NAMALWA (cell line): Measurements from ENCODE around the gene ARHGAP26.
A peak's percentile ranks its signal among the peaks of the same experiment; 100 is the strongest.

ENCODE experiments used
- DNase-seq: peaks from one replicate; pipeline ENCODE4 v3.0.0-alpha.2; 2015; ENCODE audit warnings: low spot score

ARHGAP26 gene

DNA sequence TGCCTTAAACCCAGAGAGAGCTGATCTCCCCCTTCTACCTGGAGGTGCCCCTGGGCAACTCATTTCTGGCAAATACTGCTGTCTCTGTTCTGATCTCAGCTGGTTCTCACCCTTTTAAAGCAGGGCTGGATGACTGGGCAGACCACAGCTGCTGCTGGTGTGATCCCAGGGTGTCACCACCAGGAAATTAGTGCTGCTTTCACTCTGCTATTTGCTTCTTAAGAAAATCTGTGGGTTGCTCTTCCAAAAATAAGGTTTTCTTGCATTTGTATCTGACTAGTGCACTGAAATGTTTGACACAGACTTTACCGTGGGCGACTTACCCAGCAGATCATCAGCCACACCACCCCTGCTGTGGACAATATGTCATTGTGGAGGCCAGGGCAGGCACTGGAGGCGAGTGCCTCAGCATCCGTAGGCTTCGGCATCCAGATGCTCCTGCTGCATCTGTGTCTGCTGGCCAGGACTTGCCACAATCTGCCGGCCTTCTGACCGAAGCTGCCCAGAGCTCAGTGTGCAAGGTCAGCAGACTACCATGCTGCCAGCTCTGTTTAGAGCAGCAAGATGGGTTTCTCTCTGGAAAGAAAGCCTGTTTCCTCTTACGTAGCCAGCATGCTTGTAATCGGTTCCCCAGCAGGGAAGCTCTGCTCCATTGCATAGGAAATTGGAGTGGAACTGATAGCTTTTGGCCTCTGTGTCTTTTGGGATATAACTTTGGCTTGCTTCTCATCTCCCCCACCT lies 13.6 kb downstream of the ARHGAP26 start:
- DNase-seq = no peak

DNA sequence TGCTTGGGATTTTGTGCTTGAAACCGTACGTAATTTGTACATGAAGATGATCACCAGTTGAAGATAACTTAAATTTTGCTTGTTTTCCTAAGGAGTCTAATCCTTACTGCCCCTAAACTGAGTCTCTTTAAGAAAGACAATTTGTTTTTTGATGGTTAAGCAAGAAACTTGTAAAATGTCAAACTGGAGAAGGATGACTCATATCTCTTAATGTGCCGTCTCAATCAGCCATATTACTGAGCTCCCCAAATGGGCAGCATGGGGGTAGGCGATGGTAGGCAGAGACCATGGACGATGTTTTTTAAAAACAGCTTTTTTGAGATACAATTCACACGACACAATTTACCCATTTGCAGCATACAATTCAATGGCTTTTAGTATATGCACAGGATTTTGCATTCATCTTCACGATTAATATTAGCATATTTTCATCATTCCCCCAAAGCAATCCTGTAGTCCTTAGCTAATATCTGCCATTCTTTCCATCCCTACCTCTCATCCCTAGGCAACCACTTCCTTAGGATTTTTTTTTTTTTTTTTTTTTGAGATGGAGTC lies 14.3 kb downstream of the ARHGAP26 start:
- DNase-seq = no peak

DNA sequence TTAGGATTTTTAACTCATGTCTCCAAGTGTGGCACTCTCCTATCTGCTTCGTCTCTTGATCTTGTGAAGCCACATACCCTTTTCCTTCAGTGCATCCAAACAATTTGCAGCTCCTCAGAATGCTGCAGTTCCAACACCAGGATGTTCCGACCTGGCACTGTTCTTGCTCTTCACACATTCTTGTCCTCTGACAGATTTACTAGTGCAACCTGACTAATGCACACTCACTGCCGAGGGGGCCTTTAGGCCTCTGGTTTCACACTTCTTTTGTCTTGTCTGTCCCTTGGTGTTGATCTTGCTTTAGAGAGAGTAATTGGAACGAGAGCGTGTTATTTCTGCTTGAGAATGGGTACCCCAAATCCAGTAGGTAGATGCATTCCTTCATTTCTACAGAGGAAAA lies 15.0 kb downstream of the ARHGAP26 start:
- DNase-seq = no peak

DNA sequence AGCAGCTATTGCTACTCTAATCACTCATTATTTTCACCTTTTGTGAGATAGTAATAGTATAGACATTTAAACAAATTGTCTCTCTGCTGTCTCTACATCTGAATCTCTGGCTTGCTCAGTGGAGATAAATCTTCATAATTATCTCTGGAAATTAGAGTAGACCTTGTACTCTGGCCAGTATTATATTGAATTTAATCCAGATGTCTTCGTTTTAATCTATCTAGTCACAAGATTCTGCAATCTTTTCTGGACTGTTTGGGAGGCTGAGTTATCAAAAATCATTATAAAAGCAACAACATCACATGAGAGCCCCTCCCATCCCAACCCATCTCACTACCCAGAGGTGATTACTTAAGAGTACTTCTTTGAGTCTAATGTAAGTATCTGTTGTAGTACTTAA lies 19.0 kb downstream of the ARHGAP26 start:
- no peak for DNase-seq

DNA sequence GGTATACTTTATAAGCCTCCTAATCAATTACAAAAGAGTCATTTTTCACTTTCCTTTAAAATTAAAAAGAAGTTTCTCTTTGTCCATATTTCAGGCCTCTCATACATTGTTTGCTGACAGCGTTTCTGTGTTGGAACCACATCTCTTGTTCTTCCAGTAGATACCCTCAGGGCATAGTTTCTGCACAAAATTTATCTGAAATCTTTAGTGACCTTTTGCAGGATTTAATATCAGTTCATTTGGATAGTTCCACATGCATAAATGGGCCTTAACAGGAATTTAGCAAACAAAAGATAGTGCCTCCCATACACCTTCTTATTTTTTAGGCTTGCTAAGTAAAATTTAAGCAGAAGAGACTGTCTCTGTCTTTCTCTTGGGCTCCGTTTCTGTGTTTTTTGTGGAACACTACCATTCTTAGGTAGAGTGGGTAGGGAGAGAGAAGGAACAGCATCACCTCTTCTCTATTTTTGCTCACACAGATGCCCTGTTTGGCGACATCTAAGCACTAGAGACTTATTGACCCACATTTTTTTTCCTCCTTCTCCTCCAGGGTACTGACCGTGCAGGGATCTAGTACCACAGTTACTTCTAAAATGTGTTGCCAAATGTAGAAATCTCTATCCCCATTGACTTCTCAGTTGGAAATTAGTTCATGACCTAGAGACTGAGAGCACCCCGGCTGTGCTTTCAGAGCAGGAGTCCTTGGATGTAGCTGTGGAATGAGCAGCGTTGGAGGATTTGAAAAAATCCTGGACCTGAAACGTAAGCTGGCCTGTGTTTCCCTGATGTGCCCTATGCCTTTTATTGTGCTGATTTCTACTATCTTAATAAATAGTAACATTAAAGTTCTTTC lies 22.1 kb downstream of the ARHGAP26 start:
- no peak for DNase-seq

DNA sequence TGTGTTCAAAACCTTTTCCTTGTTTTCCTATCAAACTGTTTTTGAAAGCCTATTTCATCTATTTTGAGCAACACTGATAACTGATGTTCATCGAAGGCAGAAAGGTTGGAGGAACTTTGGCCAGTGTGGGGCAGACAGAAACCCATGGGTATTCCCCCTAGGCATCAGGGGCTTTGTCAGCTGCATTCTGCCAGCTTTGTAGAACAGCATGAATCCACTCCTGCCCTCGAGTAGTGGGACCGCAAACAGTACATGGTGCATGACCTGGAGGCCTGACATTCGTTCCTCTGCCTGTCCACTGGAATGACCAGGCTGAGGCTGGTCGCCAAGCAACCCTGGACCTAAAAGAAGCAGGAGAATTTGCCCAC lies 22.7 kb downstream of the ARHGAP26 start:
- DNase-seq = no peak

DNA sequence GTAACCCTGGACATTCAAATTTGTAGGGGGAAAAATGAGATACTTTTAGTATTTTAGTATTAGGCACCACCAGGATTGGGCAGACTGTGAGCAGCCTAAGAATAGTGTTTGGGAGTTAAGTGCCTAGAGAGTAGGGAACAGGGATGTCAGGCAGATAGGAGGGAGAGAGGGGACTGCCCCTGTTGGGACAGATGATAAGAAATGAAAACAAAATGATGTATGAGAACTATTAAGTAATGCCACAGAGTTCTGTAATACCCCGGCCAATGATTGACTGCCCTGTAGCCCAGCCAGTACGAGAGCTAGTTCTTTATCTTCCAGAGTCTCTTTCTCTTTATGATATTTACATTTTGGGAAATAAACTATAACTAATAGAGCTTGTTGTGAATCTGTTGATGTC lies 24.4 kb downstream of the ARHGAP26 start:
- DNase-seq = no peak

DNA sequence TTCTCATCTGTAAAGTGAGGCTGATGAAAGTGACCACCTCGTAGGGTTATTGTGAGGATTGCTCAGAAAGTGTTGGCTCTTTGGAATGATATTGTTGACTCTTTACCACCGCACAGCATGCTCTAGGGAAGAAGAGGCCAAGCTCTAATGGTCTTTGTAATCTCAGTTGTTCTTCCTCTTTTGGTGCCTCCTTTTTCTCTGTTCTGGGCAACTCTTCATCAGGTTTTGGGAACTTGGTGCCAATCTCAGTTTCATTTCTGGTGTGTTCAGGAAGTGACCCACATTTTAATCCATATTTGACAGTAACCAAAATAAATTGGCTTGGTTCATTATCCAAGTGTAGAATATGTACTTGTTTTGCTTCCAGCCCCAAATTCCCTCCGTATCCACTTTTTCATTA lies 25.1 kb downstream of the ARHGAP26 start:
- DNase-seq = peak; percentile 55

DNA sequence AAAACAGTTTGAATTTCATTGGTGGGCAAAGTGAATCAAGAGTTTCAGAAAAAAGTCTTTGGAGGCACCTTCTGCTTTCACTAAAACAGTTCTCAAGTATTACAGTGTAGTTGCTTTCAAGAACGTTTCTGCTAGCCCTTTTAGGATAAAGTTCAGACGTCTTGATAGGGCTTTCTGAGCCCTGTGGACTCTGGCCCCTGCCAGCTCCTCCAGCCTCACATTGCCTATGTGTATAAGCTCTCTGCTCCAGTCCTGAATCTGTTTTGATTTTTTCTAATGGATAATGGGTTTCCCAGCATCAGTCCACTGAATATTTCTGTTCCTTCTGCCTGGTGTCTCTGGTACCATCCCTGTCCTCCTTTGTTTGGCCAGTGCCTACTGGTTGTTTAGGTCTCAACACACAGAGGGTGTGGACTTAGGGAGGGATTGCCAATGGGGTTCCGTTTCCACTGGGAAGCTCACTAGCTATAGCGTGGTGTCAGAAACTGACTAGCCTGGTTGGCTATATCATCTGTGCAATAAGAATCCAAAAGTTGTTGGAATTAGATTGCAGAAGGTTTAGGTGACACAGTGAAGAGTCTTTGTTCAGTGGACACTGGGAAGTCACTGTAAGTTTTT lies 26.4 kb downstream of the ARHGAP26 start:
- DNase-seq = no peak

DNA sequence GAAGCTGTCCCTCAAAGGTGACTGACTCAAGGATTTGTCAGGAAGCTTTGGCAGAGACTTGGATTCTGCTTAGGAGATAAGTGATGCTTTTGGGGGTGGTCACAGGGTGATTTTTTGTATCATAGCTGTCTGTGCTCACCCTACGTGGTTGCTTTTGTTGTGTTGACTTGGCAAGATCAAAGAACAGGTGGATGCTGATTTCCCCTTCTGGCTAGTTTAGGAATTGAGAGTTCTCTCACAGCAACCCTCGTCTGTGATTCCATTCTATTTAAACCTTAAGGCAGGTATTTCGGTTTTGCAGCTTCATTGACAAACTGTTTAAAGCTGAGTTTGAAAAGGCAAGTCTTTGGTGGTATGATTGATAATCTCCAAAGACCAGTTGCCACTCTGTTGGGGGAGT lies 27.2 kb downstream of the ARHGAP26 start:
- DNase-seq = no peak

DNA sequence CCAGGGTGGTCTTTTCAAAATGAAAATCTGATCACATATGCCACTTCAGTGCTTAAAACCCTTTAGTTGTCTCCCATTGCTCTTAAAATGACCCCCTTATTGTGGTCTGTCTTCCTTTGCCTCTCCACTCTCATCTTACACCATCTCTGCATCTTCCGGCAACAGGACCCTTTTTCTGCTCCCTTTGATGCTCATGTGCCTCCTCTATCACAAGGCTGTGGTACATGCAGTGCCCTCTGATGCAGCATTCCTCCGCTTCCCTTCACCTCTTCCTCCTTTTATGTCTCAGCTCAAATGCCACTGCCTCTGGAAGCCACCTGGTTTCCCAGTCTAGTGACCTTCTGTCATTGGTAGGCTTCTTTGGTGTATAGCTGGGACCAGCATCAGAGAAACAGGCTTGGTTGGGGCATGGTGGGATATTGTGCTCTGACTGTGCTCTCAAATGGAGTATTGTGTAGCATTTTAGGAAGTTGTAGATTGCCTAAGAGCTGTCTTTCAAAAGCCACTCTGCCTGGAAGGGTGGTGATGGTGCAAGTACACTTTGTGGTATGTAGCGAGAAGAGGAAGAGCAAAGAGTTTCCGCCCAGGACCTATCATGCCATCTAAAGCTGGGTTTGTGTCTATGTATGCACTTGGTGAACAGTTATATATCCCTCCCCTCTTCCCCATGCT lies 28.1 kb downstream of the ARHGAP26 start:
- no peak for DNase-seq

DNA sequence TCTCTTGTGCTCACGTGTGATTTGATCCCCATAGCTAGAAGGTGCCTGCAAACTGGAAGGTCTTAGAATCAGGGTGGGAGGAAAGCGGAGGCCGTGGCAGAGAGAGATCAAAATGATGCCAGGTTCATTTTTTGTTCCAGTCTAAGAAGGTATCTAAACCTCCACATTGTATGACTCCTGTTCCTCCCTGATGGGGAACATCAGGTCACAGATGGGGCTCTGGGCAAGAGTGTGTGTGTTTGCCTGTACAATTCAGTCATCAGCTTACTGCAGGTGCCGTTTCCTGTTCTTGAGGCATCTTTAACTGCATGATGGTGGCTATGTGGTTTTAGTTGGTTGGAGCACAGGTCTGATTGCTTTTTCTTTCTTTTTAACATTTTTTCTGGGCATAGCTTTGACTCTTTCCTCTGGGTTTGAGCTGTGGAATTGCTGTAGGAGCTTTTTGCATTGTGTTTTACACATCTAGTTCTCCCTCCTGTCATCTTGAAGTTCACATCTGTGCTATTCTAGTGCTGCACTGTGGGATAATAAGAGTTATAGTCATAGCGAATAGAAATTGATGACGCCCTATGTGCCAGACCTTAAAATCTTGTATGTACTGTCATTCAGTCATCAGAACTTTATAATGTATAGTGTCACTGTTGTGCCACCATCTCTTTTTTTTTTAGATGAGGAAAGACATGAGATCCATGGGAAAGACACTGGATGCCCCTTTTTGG lies 30.8 kb downstream of the ARHGAP26 start:
- peak; percentile 73 for DNase-seq

DNA sequence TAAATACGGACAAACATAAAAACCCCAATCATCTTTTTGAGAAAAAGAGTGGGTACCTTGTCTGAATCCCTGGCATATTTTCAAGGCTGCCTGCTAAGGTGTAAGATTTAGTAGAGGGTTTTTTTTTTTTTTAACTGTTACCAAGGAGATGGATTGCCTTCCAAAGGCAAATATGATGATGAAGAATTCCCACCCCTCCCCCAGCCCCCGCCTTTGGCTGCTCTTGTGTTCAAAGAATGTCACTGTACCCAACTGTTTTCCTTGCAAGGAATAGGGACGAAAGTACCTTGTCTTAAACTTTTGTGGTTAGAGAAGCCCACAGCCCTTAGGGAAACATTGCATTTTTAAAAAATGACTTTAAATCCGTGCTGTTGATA lies 31.3 kb downstream of the ARHGAP26 start:
- DNase-seq = no peak

DNA sequence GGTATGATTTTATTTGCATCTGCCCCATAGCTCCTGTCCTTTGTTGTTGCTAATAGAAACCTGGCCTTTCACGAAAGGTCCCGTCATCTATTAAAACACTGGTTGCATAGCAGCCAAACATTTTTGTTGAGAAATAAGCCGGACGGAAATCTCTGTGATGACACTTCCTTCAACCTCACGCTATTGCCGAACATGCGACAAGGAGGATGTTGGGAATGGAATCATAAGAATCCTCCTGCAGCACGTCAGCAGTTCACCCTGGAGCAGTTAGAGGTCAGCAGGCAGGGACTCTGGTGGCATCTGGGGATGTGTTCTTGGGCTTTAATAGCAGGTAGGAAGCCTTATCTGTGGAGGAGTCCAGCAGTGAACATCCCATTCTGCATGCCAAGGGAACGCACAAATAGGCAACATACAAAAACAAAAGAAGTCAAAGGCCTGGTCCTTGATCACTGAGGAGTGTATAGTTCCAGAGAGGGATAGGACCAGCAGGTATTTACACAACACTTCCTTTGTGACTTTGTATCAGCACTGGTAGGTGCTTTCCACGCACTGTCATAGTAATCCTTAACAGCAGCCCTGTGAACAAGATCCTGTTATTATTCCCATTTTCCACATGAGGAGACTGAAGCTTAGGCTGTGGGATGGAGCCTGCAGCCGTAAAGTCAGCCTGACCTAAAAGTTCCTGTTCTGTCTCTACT lies 33.4 kb downstream of the ARHGAP26 start:
- DNase-seq = no peak

DNA sequence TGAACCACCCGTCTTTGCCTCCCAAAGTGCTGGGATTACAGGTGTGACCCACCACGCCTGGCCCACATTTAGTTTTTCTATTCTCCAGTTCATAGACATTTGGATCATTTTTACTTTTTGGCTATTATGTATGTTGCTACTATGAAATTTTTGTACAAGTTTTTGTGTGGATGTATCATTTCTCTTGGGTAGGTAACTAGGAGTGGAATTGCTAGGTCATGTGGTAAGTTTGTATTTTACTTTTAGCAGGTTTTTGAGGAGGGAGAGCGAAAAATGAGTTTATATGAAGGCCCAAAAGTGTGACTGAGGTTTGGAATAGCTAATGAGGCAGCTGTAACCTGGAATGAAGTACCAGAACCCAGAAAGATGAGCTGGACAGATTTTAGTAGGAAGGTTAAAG lies 35.2 kb downstream of the ARHGAP26 start:
- no peak for DNase-seq

DNA sequence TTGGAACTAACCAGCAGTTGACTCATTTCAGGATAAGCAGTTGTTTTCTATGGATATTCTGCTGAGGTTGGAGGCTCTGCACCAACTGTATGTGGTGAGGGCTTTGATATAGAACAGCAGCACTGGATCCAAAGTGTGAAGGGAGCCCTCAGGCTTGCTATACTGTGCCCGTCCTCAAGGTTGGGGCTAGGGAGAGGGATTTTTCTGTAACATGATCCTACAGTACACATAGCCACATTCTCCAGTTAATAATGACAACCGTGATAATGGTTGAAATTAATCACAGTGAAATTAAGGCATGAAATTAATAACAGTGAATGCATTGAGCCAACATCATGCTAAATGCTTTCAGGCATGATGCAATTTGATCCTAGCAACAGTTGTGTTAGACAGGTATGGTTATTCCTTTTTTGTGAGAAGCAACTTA lies 36.7 kb downstream of the ARHGAP26 start:
- DNase-seq = no peak

DNA sequence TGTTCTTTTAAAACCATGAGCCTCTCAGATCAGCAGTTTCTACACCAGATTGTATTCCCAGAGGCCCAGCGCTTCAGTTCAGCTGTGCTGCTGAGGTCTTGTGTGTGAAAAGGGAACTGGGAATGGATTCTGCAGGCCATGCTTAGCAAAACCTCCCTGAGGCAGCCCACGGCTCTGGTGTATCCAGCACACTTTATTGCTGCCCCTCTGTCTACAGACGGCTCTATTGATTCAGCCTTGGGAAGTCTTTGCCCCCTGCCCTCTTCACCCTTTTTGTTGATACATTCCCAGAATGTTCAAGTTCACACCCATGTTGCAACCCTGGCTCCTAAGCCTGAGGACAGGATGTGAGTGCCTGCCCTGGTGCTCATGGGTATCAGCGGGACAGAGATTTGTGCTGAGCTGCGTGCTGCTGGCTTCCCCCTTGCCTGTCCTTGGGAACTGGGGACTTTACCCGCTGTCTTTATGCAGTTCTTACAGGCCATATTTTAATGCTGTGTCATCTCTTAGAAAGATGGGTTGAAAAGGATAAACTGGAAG lies 37.3 kb downstream of the ARHGAP26 start:
- DNase-seq = peak; percentile 25

DNA sequence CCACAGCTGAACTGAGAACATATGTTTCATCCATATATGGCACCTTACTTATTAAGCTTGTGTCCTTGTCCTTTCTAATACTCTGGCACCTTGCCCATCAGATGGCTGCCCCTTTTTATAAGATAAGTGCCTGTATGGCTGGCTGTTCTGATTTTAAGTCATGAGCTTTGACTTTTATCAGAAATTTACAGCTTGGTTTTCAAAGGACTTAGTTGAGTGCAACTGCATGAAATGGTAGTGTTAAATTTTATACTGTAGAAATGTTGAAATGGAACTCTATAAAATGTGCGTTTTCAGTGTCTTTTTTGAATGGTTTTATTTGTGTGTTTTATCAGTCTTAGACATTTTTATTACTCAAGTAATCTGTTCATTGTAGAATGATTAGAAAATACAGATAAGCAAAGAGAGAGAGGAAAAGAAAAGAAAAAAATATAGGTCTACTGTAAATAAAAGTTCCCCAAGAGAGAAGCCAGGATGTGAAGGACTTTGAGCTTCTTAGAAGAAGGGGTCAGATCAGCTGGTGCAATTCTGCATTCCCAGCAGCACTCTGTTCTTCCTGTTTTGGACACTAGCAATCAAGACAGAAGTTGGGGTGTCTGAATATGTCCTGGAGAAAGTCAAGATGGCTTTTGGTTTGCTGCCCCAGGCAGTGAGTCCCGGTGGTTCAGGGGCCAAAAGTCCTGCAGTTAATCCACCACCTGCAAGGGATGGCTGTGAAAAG lies 38.9 kb downstream of the ARHGAP26 start:
- DNase-seq = no peak

DNA sequence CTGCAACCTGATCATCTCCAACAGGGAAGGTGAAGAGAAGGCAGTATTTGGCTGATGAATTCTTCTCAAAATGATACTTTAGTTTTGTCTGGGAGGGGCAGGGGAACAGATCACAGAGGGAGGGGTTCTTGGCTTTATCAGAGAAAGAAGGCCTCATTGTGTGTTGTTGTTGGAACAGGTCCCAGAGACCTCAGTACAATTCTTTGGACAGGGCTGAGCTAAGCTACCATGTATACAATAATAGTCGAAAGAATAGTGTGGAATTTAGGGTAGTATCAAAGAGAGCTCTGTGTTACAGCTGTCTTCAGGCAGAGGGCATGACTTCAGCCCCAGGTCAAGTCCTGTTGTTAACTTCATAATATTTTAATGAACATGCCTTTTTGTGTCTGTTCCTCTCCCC lies 39.9 kb downstream of the ARHGAP26 start:
- no peak for DNase-seq

DNA sequence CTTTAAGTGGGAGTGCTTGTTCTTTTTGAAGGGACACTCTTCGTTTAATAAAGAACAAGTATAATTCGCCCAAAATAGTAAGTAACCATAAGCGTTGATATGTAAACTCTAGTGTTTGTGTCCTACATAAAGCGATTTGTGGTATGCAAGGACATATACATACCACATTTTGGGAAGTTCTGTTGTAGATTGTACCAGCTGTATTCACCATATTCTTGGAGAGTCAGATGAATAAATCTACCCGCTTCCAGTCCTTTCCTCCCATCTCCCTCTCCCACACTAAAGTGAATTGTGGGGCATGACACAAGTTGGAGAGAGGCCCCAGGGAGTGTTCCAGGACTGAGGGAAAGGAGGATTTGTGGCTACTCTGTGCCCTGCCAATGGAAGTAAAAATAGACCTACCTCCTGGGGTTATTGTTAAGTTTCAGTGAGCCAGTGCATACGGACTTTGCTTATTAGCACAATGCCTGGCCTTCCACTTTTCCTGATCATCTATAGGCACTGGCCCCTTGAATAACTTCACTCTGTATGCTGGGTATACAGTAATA lies 40.6 kb downstream of the ARHGAP26 start:
- no peak for DNase-seq
